Spleen (tissue), 11 donors: ENCODE measurements around the gene PTBP3. TPM values are rescaled to one million over a fixed set of nuclear protein-coding genes. Genes with fewer than 3 reads are reported as not detected.

Source experiments
- DNase-seq: peaks from one replicate; pipeline ENCODE4 v3.0.0-alpha.2; 2020
- H3K27ac ChIP-seq, 8 donors: fragments of 200-600 bp; sonication (generic) in 7 of 8; 1 replicate in 4 of 8; 2 replicates in 4 of 8; pipeline versions ENCODE4 v1.5.0 to v1.8.0; 2016 to 2021; ENCODE audit warnings: inconsistent platforms in 4 of 8, mild to moderate bottlenecking in 4 of 8, moderate library complexity in 1 of 8
- H3K27me3 ChIP-seq, 7 donors: fragments of 200-600 bp; sonication (generic) in 6 of 7; replicated peaks in 1 of 7; 1 replicate in 4 of 7; 2 replicates in 3 of 7; pipeline versions ENCODE4 v1.5.0 to v1.8.0; 2016 to 2021; ENCODE audit warnings: inconsistent platforms in 3 of 7, mild to moderate bottlenecking in 1 of 7
- H3K36me3 ChIP-seq, 6 donors: fragments of 200-600 bp; sonication (generic) in 5 of 6; 1 replicate in 4 of 6; 2 replicates in 2 of 6; pipeline versions ENCODE4 v1.5.0 to v1.8.0; 2016 to 2021; ENCODE audit warnings: inconsistent platforms in 2 of 6
- H3K4me1 ChIP-seq, 6 donors: fragments of 200-600 bp; sonication (generic) in 5 of 6; 1 replicate in 3 of 6; 2 replicates in 3 of 6; pipeline versions ENCODE4 v1.5.0 to v1.8.0; 2016 to 2021; ENCODE audit warnings: inconsistent platforms in 3 of 6
- H3K4me3 ChIP-seq, 8 donors: fragments of 200-600 bp; sonication (generic) in 7 of 8; 1 replicate in 4 of 8; 2 replicates in 4 of 8; pipeline versions ENCODE4 v1.5.0 to v1.8.0; 2016 to 2021; ENCODE audit warnings: inconsistent platforms in 4 of 8, mild to moderate bottlenecking in 4 of 8, moderate library complexity in 2 of 8
- H3K9me3 ChIP-seq, 8 donors: fragments of 200-600 bp; sonication (generic) in 7 of 8; 1 replicate in 4 of 8; 2 replicates in 4 of 8; pipeline versions ENCODE4 v1.5.0 to v1.8.0; 2016 to 2021; ENCODE audit warnings: inconsistent platforms in 4 of 8
- CTCF ChIP-seq, 11 experiments: fragments of 200-600 bp in 7 of 11; fragments of 450-650 bp in 4 of 11; sonication (generic) in 4 of 11; IDR thresholded peaks in 8 of 11; conservative IDR thresholded peaks in 3 of 11; 1 replicate in 7 of 11; 2 replicates in 4 of 11; pipeline versions ENCODE4 v1.4.0 to v1.8.0; 2016 to 2021; ENCODE audit warnings: antibody characterized with exemption in 11 of 11, inconsistent platforms in 4 of 11, mild to moderate bottlenecking in 1 of 11
- POLR2A ChIP-seq, 3 donors: fragments of 450-650 bp; IDR thresholded peaks; one replicate each; pipeline ENCODE4 v1.5.1; 2017; ENCODE audit warnings: antibody characterized with exemption in 3 of 3, mild to moderate bottlenecking in 1 of 3
- POLR2AphosphoS5 ChIP-seq, 3 donors: sonication (generic); formaldehyde crosslinking; IDR thresholded peaks; one replicate each; pipeline ENCODE4 v1.5.1; 2017; ENCODE audit warnings: antibody characterized with exemption in 3 of 3
- whole genome bisulfite sequencing, 5 donors: extraction: QIAGEN DNeasy Blood & Tissue Kit in 3 of 5; methylation state at CpG; one replicate each; pipeline versions ENCODE4 v1.1.5 to v1.1.7; 2013 to 2018; 5-methylcytosine and 5-hydroxymethylcytosine counted together
- intact Hi-C: fragments of 100-400 bp; cut with DNase I; formaldehyde crosslinking; loops from one replicate; pipeline ENCODE4 v1.15.0; 2023; ENCODE audit warnings: low total_unique reads
- polyA plus RNA-seq, 3 donors: library from polyadenylated mRNA; stranded (reverse); fragments of 200-250 nt; gene quantifications; one replicate each; pipeline ENCODE4 v1.2.1, GENCODE V29; 2013
- total RNA-seq, 7 donors: library from RNA; depleted of rRNA in 3 of 7; stranded (reverse); fragments of >200 nt in 3 of 7; fragmentation: NEBNext Ultra II Directional in 4 of 7; extraction: Animal tissue kit (Norgen Biotek cat#: 25700) in 4 of 7; gene quantifications; one replicate each; pipeline versions ENCODE4 v1.1.0 to v1.2.1, GENCODE V29; 2016 to 2021
- donor health status: healthy with polysubstance abuse.
- donor health status: DM: no; HTN: no; CAD: no; lungs with moderate emphysema.
- donor health status: DM: no; HTN: no; CAD: no.
- donor health status: Bipolar disorder and iron deficiency.
- donor health status: healthy.
- donor health status: DM: no; HTN: no; CAD: no.
- donor health status: DM: yes; HTN: yes; CAD: no.

Gene PTBP3
- total and polyA plus RNA-seq, 10 donors = 10.6 to 107 (median 85.6) TPM

- WGBS, 5 donors = 82 to 92% (median 86%) methylated on average over 5 of the region's 5 CpGs
- Histone ChIP-seq H3K27ac (no peak overlapping the region), H3K36me3 (no peaks in the 10 kb centered on the region), H3K9me3 (peaks cover 0 to 5% (median under 1%) of the 10 kb centered on the region in 8 donors), H3K4me3 (no peak overlapping the region), H3K4me1 (peaks cover 0 to 7% (median 5%) of the 10 kb centered on the region in 6 donors), H3K27me3 (no peaks in the 10 kb centered on the region)
- no peak for TF ChIP-seq POLR2AphosphoS5 (IDR thresholded peaks at IDR 0.05)
- no peak for TF ChIP-seq POLR2A (IDR thresholded peaks at IDR 0.05)
- no peak for TF ChIP-seq CTCF (IDR thresholded peaks at IDR 0.05 in 8 of 11, conservative IDR thresholded peaks at IDR 0.05 in 3 of 11)
- no peak for DNase-seq
- intact Hi-C loops = loop anchor here (5.0 kb wide), 1 partner anchor 273 kb away; no protein-coding TSS in a partner anchor
Measured at GRCh38 chr9:112360047-112360804, 26.8 kb upstream of the PTBP3 start.

- Histone ChIP-seq H3K4me1 (no peaks in the 10 kb centered on the region), H3K36me3 (no peaks in the 10 kb centered on the region), H3K9me3 (no peaks in the 10 kb centered on the region), H3K4me3 (no peak overlapping the region), H3K27ac (peak overlapping the region in 1 of 8 donors; percentile 41), H3K27me3 (no peaks in the 10 kb centered on the region)
- intact Hi-C loops = no loop called here
- 65 to 77% (median 69%) methylated on average over 8 of the region's 8 CpGs for WGBS, 5 donors
- TF ChIP-seq CTCF (IDR thresholded peaks at IDR 0.05 in 8 of 11, conservative IDR thresholded peaks at IDR 0.05 in 3 of 11) (no peak), POLR2AphosphoS5 (IDR thresholded peaks at IDR 0.05) (no peak), POLR2A (IDR thresholded peaks at IDR 0.05) (no peak)
- DNase-seq = no peak
Measured at GRCh38 chr9:112355427-112355897, 22.0 kb upstream of the PTBP3 start.

GRCh38 chr9:112354081-112354743 lies 20.8 kb upstream of the PTBP3 start:
- H3K36me3 ChIP-seq = no peaks in the 10 kb centered on the region
- no peak for TF ChIP-seq POLR2A (IDR thresholded peaks at IDR 0.05)
- no peak for TF ChIP-seq POLR2AphosphoS5 (IDR thresholded peaks at IDR 0.05)
- no peak for TF ChIP-seq CTCF (IDR thresholded peaks at IDR 0.05 in 8 of 11, conservative IDR thresholded peaks at IDR 0.05 in 3 of 11)
- no peak overlapping the region for H3K27ac ChIP-seq
- H3K27me3 ChIP-seq = no peaks in the 10 kb centered on the region
- no peaks in the 10 kb centered on the region for H3K4me1 ChIP-seq
- DNase-seq = no peak
- H3K4me3 ChIP-seq = no peak overlapping the region
- WGBS, 5 donors = 29 to 69% (median 47%) methylated on average over 1 of the region's 1 CpG
- intact Hi-C loops = no loop called here
- no peaks in the 10 kb centered on the region for H3K9me3 ChIP-seq

GRCh38 chr9:112352209-112352608 lies 18.8 kb upstream of the PTBP3 start:
- H3K27me3 ChIP-seq = no peaks in the 10 kb centered on the region
- intact Hi-C loops = no loop called here
- peaks cover 0 to 14% (median 5%) of the 10 kb centered on the region in 6 donors for H3K4me1 ChIP-seq
- no peaks in the 10 kb centered on the region for H3K36me3 ChIP-seq
- no peak for DNase-seq
- TF ChIP-seq POLR2AphosphoS5 (IDR thresholded peaks at IDR 0.05) = no peak
- TF ChIP-seq CTCF (IDR thresholded peaks at IDR 0.05 in 8 of 11, conservative IDR thresholded peaks at IDR 0.05 in 3 of 11) = no peak
- no peak for TF ChIP-seq POLR2A (IDR thresholded peaks at IDR 0.05)
- 66 to 79% (median 74%) methylated on average over 3 of the region's 3 CpGs for WGBS, 5 donors
- no peaks in the 10 kb centered on the region for H3K9me3 ChIP-seq
- no peak overlapping the region for H3K4me3 ChIP-seq
- H3K27ac ChIP-seq = no peak overlapping the region
